Measurements from ENCODE around the gene CAGE1. TPM values are rescaled to one million over a fixed set of nuclear protein-coding genes. Genes with fewer than 3 reads are reported as not detected.

CAGE1 gene
- polyA plus RNA-seq, 1 donor (not counting 4 experiments of a cell fraction or from before 2014, with no cell fraction given) = 0.04 TPM

DNA sequence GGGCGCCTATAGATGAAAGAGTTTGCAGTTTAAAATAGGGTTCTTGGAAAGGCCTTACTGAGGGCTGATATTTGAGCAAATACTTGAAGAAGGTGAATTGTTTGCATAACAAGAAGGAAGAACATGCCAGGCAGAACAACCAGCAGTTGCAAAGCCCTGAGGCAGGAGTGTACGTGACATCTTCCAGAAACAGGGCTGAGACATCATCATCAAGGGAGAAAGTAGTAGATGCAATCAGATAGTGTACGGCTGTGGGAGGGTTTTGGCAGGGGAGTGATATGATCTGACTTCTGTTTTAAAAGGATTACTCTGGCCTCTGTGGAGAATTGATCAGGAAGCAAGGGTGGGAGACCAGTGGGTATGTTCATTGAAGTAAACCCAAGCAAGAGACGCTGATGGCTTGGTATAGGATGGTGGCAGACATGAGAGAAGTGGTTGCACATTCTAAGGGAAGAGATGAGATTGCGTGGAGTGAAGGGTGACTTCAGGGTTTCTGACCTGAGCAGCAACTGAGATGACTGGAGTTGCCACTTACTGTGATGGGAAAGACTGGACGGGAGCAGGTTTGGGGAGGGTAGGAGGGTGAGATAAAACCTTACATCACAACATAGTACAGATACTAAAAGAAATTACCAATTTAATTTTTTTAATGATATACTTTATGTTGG lies 28.8 kb upstream of the CAGE1 start:
- FAIRE-seq (peak; percentile 36), DNase-seq (ENCODE audit: low read depth, low spot score) (no peak)
- H3K79me2 ChIP-seq (ENCODE audit: control insufficient read depth, insufficient read depth, low read length) = no peaks in the 10 kb centered on the region
- H2AFZ ChIP-seq (ENCODE audit: control insufficient read depth, low read length) = no peak overlapping the region
- no peak overlapping the region for H3K4me3 ChIP-seq (ENCODE audit: control insufficient read depth in 2 of 3, extremely low read depth in 1 of 3, insufficient read depth in 2 of 3, low read depth in 1 of 3, low read length in 3 of 3)
- TF ChIP-seq EZH2 (IDR thresholded peaks at IDR 0.05; ENCODE audit: low read length) (no peak), CTCF (optimal IDR thresholded peaks at IDR 0.05 in 1 of 3, IDR thresholded peaks at IDR 0.05 in 1 of 3, conservative IDR thresholded peaks at IDR 0.05 in 1 of 3; ENCODE audit: extremely low read depth in 1 of 3, insufficient read depth in 2 of 3, low read length in 3 of 3) (no peak)
- H3K36me3 ChIP-seq (ENCODE audit: control insufficient read depth in 2 of 2, extremely low read depth in 1 of 2, insufficient read depth in 2 of 2, low read length in 2 of 2) = peaks cover 14% of the 10 kb centered on the region in 2 experiments
- H3K9ac ChIP-seq (ENCODE audit: control insufficient read depth, extremely low read depth, insufficient read depth, low read length) = no peak overlapping the region
- H3K4me1 ChIP-seq (ENCODE audit: control insufficient read depth, extremely low read depth, insufficient read depth, low read length) = no peaks in the 10 kb centered on the region
- H3K9me1 ChIP-seq (ENCODE audit: control insufficient read depth, extremely low read depth, insufficient read depth, low read length) = no peaks in the 10 kb centered on the region
- H3K27me3 ChIP-seq (ENCODE audit: control insufficient read depth, extremely low read depth, insufficient read depth, low read length) = no peaks in the 10 kb centered on the region
- dilution Hi-C loops (cut with MboI; ENCODE audit: extremely low pct_ligation_motif_present, low sequenced_read_pairs) = loop anchor here (25.0 kb wide), 1 partner anchor 169 kb away; the partner anchor contains the start of gene SNRNP48
- H3K4me2 ChIP-seq (ENCODE audit: control insufficient read depth, extremely low read depth, insufficient read depth, low read depth, low read length) = no peak overlapping the region
- H4K20me1 ChIP-seq (ENCODE audit: control insufficient read depth, extremely low read depth, insufficient read depth, low read length) = no peaks in the 10 kb centered on the region
- H3K27ac ChIP-seq (ENCODE audit: control insufficient read depth, insufficient read depth, low read length) = no peak overlapping the region
- H3K9me3 ChIP-seq (ENCODE audit: control insufficient read depth, low read depth, low read length) = no peaks in the 10 kb centered on the region

GRCh38 chr6:7417684-7418083 lies 28.1 kb upstream of the CAGE1 start:
- H3K9me1 ChIP-seq (ENCODE audit: control insufficient read depth, extremely low read depth, insufficient read depth, low read length) = no peaks in the 10 kb centered on the region
- no peaks in the 10 kb centered on the region for H3K79me2 ChIP-seq (ENCODE audit: control insufficient read depth, insufficient read depth, low read length)
- FAIRE-seq = no peak
- no peaks in the 10 kb centered on the region for H4K20me1 ChIP-seq (ENCODE audit: control insufficient read depth, extremely low read depth, insufficient read depth, low read length)
- H3K9ac ChIP-seq (ENCODE audit: control insufficient read depth, extremely low read depth, insufficient read depth, low read length) = no peak overlapping the region
- no peak overlapping the region for H2AFZ ChIP-seq (ENCODE audit: control insufficient read depth, low read length)
- peaks cover 14% of the 10 kb centered on the region in 2 experiments for H3K36me3 ChIP-seq (ENCODE audit: control insufficient read depth in 2 of 2, extremely low read depth in 1 of 2, insufficient read depth in 2 of 2, low read length in 2 of 2)
- no peaks in the 10 kb centered on the region for H3K4me1 ChIP-seq (ENCODE audit: control insufficient read depth, extremely low read depth, insufficient read depth, low read length)
- no peaks in the 10 kb centered on the region for H3K9me3 ChIP-seq (ENCODE audit: control insufficient read depth, low read depth, low read length)
- H3K4me3 ChIP-seq (ENCODE audit: control insufficient read depth in 2 of 3, extremely low read depth in 1 of 3, insufficient read depth in 2 of 3, low read depth in 1 of 3, low read length in 3 of 3) = no peak overlapping the region
- no peak overlapping the region for H3K4me2 ChIP-seq (ENCODE audit: control insufficient read depth, extremely low read depth, insufficient read depth, low read depth, low read length)
- no peak for DNase-seq (ENCODE audit: low read depth, low spot score)
- no peaks in the 10 kb centered on the region for H3K27me3 ChIP-seq (ENCODE audit: control insufficient read depth, extremely low read depth, insufficient read depth, low read length)
- H3K27ac ChIP-seq (ENCODE audit: control insufficient read depth, insufficient read depth, low read length) = no peak overlapping the region
- TF ChIP-seq CTCF (optimal IDR thresholded peaks at IDR 0.05 in 1 of 3, IDR thresholded peaks at IDR 0.05 in 1 of 3, conservative IDR thresholded peaks at IDR 0.05 in 1 of 3; ENCODE audit: extremely low read depth in 1 of 3, insufficient read depth in 2 of 3, low read length in 3 of 3) (no peak), EZH2 (IDR thresholded peaks at IDR 0.05; ENCODE audit: low read length) (no peak)
- dilution Hi-C loops (cut with MboI; ENCODE audit: extremely low pct_ligation_motif_present, low sequenced_read_pairs) = loop anchor here (25.0 kb wide), 1 partner anchor 170 kb away; the partner anchor contains the start of gene SNRNP48

Measured in keratinocyte (primary cell).